Endothelial cell of umbilical vein (primary cell): ENCODE data around the gene TARBP1. TPM values are rescaled to one million over a fixed set of nuclear protein-coding genes. Genes with fewer than 3 reads are reported as not detected.
A peak's percentile ranks its signal among the peaks of the same experiment; 100 is the strongest.

Experiments used
- BruUV-seq: library from RNA; stranded (reverse); fragments of 400-500 nt; replicated peaks from 2 replicates; lab custom pipeline; 2021; lab: Mats Ljungman, UMichigan
- CTCF ChIA-PET: fragments of 300-600, 350-600 bp; sonication (Branson Sonifier 250); formaldehyde crosslinking; loops from one replicate; lab custom pipeline; 2021; ENCODE audit warnings: antibody characterized with exemption, inconsistent platforms; lab: Charles Lee
- POLR2A ChIA-PET: fragments of 300-600, 350-600 bp; sonication (Branson Sonifier 250); formaldehyde crosslinking; loops from one replicate; lab custom pipeline; 2021; ENCODE audit warnings: antibody characterized with exemption, inconsistent platforms; lab: Charles Lee
- DNase-seq: peaks from one replicate; pipeline ENCODE4 v3.0.0-alpha.2; 2011; ENCODE audit warnings: low read depth, low spot score
- FAIRE-seq: peaks from 2 replicates; lab custom pipeline; 2011; peaks lifted over from hg19 to GRCh38; lab: Jason Lieb, UNC
- H2AFZ ChIP-seq: 2 replicates; pipeline ENCODE4 v1.6.0; 2012; ENCODE audit warnings: low read depth, low read length, control low read depth, inconsistent platforms
- H3K27ac ChIP-seq: 2 replicates; pipeline ENCODE4 v1.5.1; 2011; ENCODE audit warnings: low read depth, mild to moderate bottlenecking, control low read depth, low read length, moderate library complexity; ENCODE audit not compliant: insufficient read depth
- H3K27me3 ChIP-seq, 2 experiments: 2 replicates each; pipeline versions ENCODE4 v1.6.0 to v1.6.1; 2011; ENCODE audit warnings: low read length in 2 of 2, mixed read lengths in 1 of 2; ENCODE audit not compliant: control insufficient read depth in 2 of 2, insufficient read depth in 2 of 2
- H3K36me3 ChIP-seq, 2 experiments: 2 replicates in 1 of 2; 3 replicates in 1 of 2; pipeline ENCODE4 v1.5.1; 2011; ENCODE audit warnings: low read length in 2 of 2, mild to moderate bottlenecking in 1 of 2, moderate library complexity in 1 of 2; ENCODE audit not compliant: control insufficient read depth in 2 of 2, insufficient read depth in 2 of 2; ENCODE audit errors: extremely low read depth in 1 of 2
- H3K4me1 ChIP-seq: 3 replicates; pipeline ENCODE4 v1.5.1; 2011; ENCODE audit warnings: mild to moderate bottlenecking, low read length; ENCODE audit not compliant: control insufficient read depth, insufficient read depth; ENCODE audit errors: extremely low read depth
- H3K4me2 ChIP-seq: 2 replicates; pipeline ENCODE4 v1.6.1; 2011; ENCODE audit warnings: low read length, control low read depth, mixed read lengths; ENCODE audit not compliant: insufficient read depth
- H3K4me3 ChIP-seq, 3 experiments: fragments of 200-600 bp in 1 of 3; sonication (generic), shearing (Covaris generic) in 1 of 3; replicated peaks in 1 of 3; 2 replicates each; pipeline ENCODE4 v1.5.1; 2011 to 2016; ENCODE audit warnings: control low read depth in 3 of 3, low read length in 3 of 3, mild to moderate bottlenecking in 2 of 3, inconsistent platforms in 1 of 3, low read depth in 1 of 3, moderate library complexity in 1 of 3; ENCODE audit not compliant: insufficient read depth in 1 of 3
- H3K79me2 ChIP-seq: 2 replicates; pipeline ENCODE4 v1.6.0; 2012; ENCODE audit warnings: low read length, inconsistent platforms; ENCODE audit not compliant: control insufficient read depth, insufficient read depth
- H3K9ac ChIP-seq: replicated peaks from 2 replicates; pipeline ENCODE3; 2011; ENCODE audit warnings: low read length, control low read depth; ENCODE audit not compliant: insufficient read depth; ENCODE audit errors: extremely low read depth
- H3K9me1 ChIP-seq: replicated peaks from 3 replicates; pipeline ENCODE4 v1.6.0; 2011; ENCODE audit warnings: mild to moderate bottlenecking, low read length; ENCODE audit not compliant: control insufficient read depth, insufficient read depth; ENCODE audit errors: extremely low read depth
- H3K9me3 ChIP-seq: replicated peaks from 2 replicates; pipeline ENCODE4 v1.5.1; 2012; ENCODE audit warnings: low read length, inconsistent platforms; ENCODE audit not compliant: control insufficient read depth, insufficient read depth
- H4K20me1 ChIP-seq: replicated peaks from 2 replicates; pipeline ENCODE3; 2011; ENCODE audit warnings: mild to moderate bottlenecking, low read length; ENCODE audit not compliant: control insufficient read depth, insufficient read depth; ENCODE audit errors: extremely low read depth
- EZH2 ChIP-seq: IDR thresholded peaks from 2 replicates; pipeline ENCODE4 v1.6.1; 2012; ENCODE audit warnings: borderline replicate concordance, low read depth, mild to moderate bottlenecking, moderate library complexity, low read length, inconsistent platforms; ENCODE audit not compliant: severe bottlenecking
- FOS ChIP-seq: IDR thresholded peaks from 2 replicates; pipeline ENCODE4 v1.6.1; 2011; ENCODE audit warnings: mild to moderate bottlenecking, low read length, moderate library complexity, borderline replicate concordance; ENCODE audit not compliant: insufficient read depth
- GATA2 ChIP-seq: IDR thresholded peaks from 2 replicates; pipeline ENCODE4 v1.7.0; 2011; ENCODE audit warnings: low read depth, mild to moderate bottlenecking, moderate library complexity, mixed read lengths, low read length; ENCODE audit not compliant: insufficient read length, insufficient read depth
- JUN ChIP-seq: IDR thresholded peaks from 2 replicates; pipeline ENCODE4 v1.6.1; 2011; ENCODE audit warnings: borderline replicate concordance, low read depth; ENCODE audit not compliant: insufficient read length, insufficient read depth
- MYC ChIP-seq: IDR thresholded peaks from one replicate; pipeline ENCODE4 v1.6.1; 2011; ENCODE audit warnings: mild to moderate bottlenecking, low read depth, low read length
- POLR2A ChIP-seq: IDR thresholded peaks from 2 replicates; pipeline ENCODE4 v1.6.1; 2012; ENCODE audit warnings: low read depth, mild to moderate bottlenecking, control low read depth, low read length
- POLR2AphosphoS5 ChIP-seq: IDR thresholded peaks from 2 replicates; pipeline ENCODE4 v1.6.1; 2012; ENCODE audit warnings: low read depth, mild to moderate bottlenecking, control low read depth, low read length, moderate library complexity; ENCODE audit not compliant: insufficient read depth
- dilution Hi-C: fragments of 300-500 bp; cut with MboI; formaldehyde crosslinking; loops from one replicate; pipeline ENCODE4 v1.15.0; 2019; ENCODE audit warnings: low sequenced_read_pairs; ENCODE audit not compliant: extremely low pct_ligation_motif_present
- intact Hi-C: fragments of 100-400 bp; cut with micrococcal nuclease; formaldehyde crosslinking; loops from one replicate; pipeline ENCODE4 v1.10.0; 2022
- polyA plus RNA-seq, 4 experiments: library from polyadenylated mRNA; depleted of rRNA in 3 of 4; stranded (reverse) in 3 of 4; unstranded in 1 of 4; fragments of >200 nt; gene quantifications; 2 replicates each; pipeline versions ENCODE4 v1.2.1 to v1.2.3, GENCODE V29; 2011 to 2012; ENCODE audit warnings: missing spikeins in 1 of 4
- total RNA-seq: library from RNA; stranded (reverse); gene quantifications from 2 replicates; pipeline ENCODE4 v1.2.3, GENCODE V29; 2021
- TF ChIP-seq, protein P1 (sequence below): IDR thresholded peaks from 2 replicates; pipeline ENCODE4 v1.6.1; 2011; ENCODE audit not compliant: insufficient read depth, insufficient read length
- TF ChIP-seq, protein P2 (sequence below), 2 donors: IDR thresholded peaks; 1 replicate in 1 of 2; 2 replicates in 1 of 2; pipeline ENCODE4 v1.5.1; 2011; ENCODE audit warnings: low read length in 2 of 2, mild to moderate bottlenecking in 2 of 2, moderate library complexity in 2 of 2, control low read depth in 1 of 2, inconsistent platforms in 1 of 2, low read depth in 1 of 2; ENCODE audit not compliant: insufficient read depth in 1 of 2; ENCODE audit errors: extremely low read depth in 1 of 2

Gene TARBP1
- total and polyA plus RNA-seq, 2 donors (not counting 3 experiments of a cell fraction or from before 2014, with no cell fraction given): 17.3 to 23.4 TPM

GRCh38 chr1:234481771-234482170, 2.8 kb upstream of the TARBP1 start:
- no TSS peak for BruUV-seq
- intact Hi-C loops: no loop called here
- Histone ChIP-seq H2AFZ (no peak overlapping the region), H3K36me3 (no peaks in the 10 kb centered on the region), H3K9ac (no peak overlapping the region), H4K20me1 (no peaks in the 10 kb centered on the region), H3K4me1 (peaks cover 6% of the 10 kb centered on the region), H3K27ac (no peak overlapping the region), H3K79me2 (no peaks in the 10 kb centered on the region), H3K4me3 (no peak overlapping the region), H3K9me3 (no peaks in the 10 kb centered on the region), H3K9me1 (no peaks in the 10 kb centered on the region), H3K4me2 (no peak overlapping the region), H3K27me3 (peaks cover 18 to 21% of the 10 kb centered on the region in 2 experiments)
- ChIA-PET POLR2A (no interaction called here), CTCF (no interaction called here)
- DNase-seq (no peak), FAIRE-seq (no peak)
- dilution Hi-C loops: loop anchor here (10.0 kb wide), 1 partner anchor 613 kb away; no protein-coding TSS in a partner anchor
- TF ChIP-seq MYC (no peak), EZH2 (peak; percentile 5)
- TF ChIP-seq, protein P1, sequence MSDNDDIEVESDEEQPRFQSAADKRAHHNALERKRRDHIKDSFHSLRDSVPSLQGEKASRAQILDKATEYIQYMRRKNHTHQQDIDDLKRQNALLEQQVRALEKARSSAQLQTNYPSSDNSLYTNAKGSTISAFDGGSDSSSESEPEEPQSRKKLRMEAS: no peak

DNA sequence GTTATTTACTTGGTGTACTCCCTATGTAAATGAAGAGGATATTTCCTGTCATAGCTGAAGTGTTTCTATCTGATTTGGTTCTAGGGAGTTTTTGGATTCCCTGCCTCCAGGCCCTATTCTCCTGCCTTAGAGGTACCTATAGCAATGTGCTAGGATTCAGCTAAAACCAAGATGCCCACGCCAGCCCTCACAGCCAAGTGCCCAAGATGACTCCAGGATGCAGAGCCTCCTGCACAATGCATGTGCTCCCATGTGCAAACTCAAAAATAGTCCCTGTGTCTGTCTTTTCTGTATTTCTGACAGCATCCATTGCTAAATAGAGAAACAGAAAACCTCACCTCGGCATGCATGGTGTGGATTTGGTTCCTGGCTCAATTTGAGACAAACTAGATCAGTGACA, 887 bp upstream of the TARBP1 start:
- H3K9me1 ChIP-seq: no peaks in the 10 kb centered on the region
- intact Hi-C loops (loop anchor here (10.0 kb wide), 2 partner anchors 365 to 1025 kb away; partner anchors contain the start of gene B3GALNT2), dilution Hi-C loops (loop anchor here (10.0 kb wide), 1 partner anchor 615 kb away; no protein-coding TSS in a partner anchor)
- CTCF ChIA-PET: interaction anchor here (1.6 kb wide), 1 partner anchor 154 kb away, joined by 3 read pairs; no protein-coding TSS in a partner anchor
- TF ChIP-seq MYC (no peak), JUN (no peak), POLR2A (no peak), GATA2 (no peak), EZH2 (no peak), POLR2AphosphoS5 (no peak), FOS (no peak)
- TF ChIP-seq, protein P2, sequence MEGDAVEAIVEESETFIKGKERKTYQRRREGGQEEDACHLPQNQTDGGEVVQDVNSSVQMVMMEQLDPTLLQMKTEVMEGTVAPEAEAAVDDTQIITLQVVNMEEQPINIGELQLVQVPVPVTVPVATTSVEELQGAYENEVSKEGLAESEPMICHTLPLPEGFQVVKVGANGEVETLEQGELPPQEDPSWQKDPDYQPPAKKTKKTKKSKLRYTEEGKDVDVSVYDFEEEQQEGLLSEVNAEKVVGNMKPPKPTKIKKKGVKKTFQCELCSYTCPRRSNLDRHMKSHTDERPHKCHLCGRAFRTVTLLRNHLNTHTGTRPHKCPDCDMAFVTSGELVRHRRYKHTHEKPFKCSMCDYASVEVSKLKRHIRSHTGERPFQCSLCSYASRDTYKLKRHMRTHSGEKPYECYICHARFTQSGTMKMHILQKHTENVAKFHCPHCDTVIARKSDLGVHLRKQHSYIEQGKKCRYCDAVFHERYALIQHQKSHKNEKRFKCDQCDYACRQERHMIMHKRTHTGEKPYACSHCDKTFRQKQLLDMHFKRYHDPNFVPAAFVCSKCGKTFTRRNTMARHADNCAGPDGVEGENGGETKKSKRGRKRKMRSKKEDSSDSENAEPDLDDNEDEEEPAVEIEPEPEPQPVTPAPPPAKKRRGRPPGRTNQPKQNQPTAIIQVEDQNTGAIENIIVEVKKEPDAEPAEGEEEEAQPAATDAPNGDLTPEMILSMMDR (IDR thresholded peaks at IDR 0.05; ENCODE audit: extremely low read depth in 1 of 2, insufficient read depth in 1 of 2, low read depth in 1 of 2, low read length in 2 of 2): no peak
- TF ChIP-seq, protein P1: no peak
- BruUV-seq: no TSS peak
- no peak overlapping the region for H3K27ac ChIP-seq
- peaks cover 7% of the 10 kb centered on the region for H3K79me2 ChIP-seq
- no peak overlapping the region for H2AFZ ChIP-seq
- no peaks in the 10 kb centered on the region for H3K9me3 ChIP-seq
- no peaks in the 10 kb centered on the region for H3K36me3 ChIP-seq
- FAIRE-seq (no peak), DNase-seq (no peak)
- peaks cover 18 to 21% of the 10 kb centered on the region in 2 experiments for H3K27me3 ChIP-seq
- H3K4me1 ChIP-seq: peaks cover 6% of the 10 kb centered on the region
- H3K9ac ChIP-seq: no peak overlapping the region
- POLR2A ChIA-PET: no interaction called here
- H3K4me2 ChIP-seq: no peak overlapping the region
- H4K20me1 ChIP-seq: no peaks in the 10 kb centered on the region
- H3K4me3 ChIP-seq: no peak overlapping the region
